NCI-H1694 (cell line): ENCODE data around the gene GRIK3.
"Not testable (repeated sequence)": the region's sequence is repeated elsewhere in the genome, so short reads cannot be mapped to it uniquely, and the experiment has no call there.

Experiments
- DNase-seq: peaks from one replicate; lab custom pipeline; 2025; lab: John Stamatoyannopoulos, UW

Gene GRIK3

DNA sequence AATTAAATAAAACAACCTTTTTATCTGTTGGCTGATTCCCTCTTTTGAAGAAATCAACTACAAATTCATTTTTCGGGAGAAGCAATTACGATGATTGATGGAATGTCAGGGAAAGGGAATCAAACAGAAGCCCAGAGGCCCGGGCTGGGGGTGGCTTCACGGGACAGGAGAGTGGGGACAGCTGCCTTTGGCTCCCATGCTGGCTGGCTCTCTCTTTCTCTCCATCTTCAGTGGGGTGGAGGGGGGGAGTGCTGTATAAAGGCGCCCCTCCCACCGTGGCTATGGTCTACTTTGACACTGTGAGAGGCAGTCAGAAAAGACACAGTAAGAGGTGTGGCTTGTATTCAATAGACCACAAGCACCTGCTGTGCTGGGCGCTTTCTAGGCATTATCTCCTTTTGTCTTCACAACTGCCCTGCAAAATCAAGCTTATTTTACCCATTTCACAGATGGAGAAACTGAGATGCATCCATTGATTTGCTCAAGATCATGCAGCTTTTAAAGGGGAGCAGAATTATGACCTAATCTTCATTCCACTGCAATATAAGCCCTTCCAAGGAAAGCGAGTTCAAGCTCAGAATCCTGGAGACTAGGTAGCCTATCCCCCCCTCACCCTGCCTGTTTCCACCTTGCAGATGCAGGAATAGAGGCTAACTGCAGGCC, 92.9 kb downstream of the GRIK3 start:
- DNase-seq, result no peak

DNA sequence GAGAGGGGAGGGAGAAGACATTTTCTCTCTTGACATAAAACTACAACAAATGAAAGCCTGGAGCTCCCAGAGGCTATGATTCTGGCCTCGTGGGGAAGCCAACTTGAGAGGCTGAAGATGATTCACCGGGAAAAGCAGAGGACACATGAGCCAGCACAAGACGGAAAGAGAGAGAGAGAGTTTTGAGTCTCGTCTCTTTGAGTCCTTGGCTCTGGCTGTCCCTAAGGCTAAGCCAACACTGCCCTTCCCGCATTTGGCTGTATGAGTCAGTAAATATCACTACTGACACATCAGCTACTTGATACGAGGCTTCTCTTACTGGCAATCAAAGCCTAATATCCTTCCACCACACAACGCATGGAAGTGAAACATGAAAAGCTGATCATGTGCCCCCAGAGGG, 95.5 kb downstream of the GRIK3 start:
- no peak for DNase-seq

DNA sequence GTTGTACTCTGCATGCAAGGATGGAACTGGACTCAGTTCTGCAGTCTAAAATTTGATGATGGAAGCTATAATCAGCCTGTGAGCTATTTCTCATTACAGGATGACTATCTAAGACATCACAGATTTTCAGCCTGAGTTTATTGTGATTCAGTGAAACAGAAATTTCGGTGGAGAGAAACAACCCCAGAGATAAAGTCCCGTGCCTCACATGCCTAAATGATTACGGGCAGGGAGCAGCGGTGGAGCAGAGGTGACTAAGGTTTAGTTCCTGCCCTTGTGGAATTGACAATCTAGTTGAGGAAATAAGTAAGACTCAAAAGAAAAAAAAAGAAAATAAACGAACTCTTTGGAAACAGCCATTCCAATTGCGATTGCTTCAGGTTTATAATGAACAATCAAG, 96.9 kb downstream of the GRIK3 start:
- DNase-seq, result no peak

DNA sequence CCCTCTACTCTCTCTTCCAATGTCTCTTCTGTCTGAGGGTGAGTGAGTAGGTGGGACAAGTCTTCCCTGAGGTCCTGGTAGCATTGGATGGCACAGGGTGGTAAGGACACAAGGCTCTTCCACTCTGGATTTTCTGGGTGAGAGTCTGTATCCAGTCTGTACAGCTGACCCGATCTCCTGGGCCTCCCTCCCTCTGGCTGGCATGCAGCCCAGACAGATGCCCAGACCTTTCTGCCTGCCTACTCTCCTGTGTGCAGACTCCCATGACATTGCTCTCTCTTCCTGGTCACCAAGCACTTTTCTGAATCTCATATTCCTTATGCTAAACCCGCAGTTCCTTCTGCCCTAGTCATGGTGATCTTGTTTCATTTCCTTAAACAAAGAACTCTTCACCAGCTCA, 100.3 kb downstream of the GRIK3 start:
- DNase-seq, result no peak

DNA sequence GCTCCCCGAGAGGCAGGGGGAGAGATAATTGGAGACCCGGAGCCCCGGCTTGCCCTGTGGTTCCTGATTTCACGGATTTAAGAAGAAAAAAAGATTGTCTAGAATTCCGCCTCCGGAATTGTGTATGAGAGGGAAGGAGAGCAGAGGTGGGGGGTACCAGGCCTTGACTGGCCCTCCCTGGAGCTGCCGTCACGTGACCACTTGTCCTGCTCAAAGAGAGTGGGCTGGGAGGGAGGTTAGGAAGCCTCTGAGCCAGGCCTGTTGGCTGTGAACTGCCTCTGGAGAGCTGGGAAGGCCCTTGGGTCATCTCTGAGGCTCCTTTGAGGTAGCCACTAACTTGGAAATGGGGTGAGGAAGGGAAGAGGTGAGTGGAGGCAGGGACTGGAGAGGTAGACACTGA, 106.5 kb downstream of the GRIK3 start:
- no peak for DNase-seq

DNA sequence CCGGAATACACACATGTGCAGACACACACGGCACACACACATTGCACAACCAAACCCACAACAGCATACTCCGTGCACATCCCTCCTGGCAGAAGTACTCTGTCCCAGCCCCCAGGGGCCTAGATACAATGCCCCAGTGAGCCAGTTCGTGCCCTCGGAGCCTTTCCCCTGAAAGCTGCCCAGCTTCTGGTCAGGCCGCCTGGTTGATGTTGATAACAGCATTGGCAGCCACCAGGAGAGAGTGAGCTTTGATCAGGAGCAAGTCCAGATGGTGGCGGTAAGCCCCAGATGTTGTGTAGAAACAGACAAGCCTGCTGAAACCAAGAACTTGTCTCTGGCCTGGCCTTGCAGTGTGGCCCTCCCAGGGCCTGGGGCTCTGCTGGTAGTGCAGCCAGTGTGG, 109.1 kb downstream of the GRIK3 start:
- no peak for DNase-seq

DNA sequence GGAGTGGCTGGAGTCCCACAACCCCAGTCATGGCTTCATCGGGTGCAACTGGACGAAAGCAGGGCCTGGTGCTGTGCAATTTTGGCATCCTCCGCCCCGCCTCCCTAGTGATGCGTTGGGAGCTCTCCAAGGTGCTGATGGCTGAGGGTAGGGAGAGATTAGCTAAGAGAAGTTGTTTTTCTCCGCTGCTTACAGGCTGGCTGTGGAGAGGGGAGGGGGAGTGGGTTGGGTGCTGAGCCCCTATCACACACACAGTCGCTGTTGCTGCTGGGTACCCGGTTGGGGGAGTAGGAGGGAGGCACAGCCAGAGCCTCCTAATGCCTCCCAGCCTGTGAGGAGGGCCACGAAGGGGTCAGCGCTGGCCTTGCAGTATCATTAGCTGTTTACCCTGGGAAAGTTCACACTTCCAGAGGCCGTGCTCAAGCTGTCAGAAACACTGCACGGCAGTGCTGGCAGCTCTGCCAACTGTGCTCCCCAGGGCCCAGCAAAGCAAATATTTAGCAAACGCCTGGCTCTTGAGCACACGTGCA, 110.0 kb downstream of the GRIK3 start:
- peak; percentile 23 for DNase-seq

DNA sequence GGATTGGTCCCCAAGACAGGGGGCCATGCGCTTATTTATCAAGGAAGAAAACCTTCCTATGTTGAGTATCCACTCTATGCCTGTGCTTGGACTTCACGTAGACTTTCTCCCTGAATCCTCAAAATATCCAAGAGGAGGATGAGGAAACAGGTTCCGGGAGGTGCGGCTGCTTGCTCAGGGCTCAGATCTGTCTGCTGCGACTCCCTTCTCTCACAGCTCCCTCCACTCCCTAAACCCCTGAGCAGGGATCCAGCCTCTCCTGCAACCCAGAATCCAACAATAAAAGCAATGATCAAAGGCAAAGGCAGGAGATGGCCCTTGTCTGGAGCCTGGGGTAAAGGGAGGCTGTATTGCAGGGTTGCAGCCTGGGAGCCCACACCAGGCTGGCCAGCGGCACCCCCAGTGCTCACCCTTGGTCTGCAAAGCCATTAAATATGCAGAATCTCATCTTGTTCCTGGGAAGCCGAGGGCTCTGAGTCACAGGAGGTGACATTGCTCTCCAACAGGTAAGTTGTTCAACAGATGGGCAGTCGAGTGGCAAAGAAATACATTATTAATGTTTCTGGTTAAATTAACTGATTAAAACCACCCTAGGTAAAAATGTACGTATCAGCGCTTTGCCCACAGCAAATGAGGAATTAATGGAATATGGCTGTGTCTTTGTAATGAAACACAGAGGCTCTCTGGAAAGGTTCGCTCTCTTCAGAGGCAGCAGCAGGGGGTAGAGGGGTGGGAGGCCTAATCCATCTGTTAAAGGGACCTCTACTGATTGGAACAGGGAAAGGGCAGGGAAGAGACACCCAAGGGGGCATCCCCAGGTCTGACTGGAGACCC, 111.5 kb downstream of the GRIK3 start:
- no peak for DNase-seq

DNA sequence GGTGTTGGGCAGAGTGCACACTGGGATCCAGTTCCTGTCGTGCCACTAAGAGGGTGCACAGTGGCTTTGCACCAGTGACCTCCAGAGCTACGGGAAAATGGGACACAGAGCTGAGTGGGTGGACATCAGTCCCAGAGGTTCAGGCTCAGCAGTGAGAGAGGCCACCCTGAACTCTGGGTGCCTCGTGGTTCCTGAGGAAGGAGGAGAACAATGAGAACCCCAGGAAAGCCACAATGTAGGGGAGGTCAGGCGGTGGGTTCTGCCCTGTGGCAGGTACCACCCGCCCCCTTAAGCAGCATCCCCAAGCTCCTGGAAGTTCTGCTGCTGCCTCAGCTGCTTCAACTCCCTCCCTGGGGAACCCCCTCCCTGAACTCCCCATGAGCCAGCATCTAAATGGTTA, 112.2 kb downstream of the GRIK3 start:
- no peak for DNase-seq

DNA sequence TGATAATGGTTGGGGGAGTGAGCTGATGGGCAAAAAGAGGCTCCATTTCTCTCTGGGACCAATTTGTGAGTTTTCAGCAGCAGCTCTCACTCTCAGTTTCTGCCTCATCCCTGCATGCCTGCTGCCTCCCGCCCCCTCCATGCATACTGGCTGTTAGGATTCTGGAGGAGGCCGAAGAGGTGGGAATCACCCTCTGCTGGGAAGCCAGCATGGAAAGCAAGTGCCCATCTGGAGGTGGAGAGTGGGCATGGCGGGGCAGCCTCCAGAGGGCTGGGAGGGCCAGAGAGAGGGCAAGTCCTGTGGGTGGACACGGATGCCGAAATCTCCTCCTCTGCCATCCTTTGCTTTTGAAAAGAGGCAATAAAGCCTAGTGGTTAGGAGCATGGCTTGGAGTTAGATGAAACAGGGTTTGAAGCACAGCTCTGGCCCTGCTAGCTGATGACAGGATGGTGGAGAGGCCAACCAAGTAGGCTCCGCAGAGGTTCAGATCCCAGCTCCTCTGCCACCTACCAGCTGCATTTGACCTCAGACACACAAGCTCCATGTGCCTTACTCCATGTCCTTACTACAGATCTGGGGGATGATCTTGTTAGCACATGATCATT, 113.4 kb downstream of the GRIK3 start:
- no peak for DNase-seq

DNA sequence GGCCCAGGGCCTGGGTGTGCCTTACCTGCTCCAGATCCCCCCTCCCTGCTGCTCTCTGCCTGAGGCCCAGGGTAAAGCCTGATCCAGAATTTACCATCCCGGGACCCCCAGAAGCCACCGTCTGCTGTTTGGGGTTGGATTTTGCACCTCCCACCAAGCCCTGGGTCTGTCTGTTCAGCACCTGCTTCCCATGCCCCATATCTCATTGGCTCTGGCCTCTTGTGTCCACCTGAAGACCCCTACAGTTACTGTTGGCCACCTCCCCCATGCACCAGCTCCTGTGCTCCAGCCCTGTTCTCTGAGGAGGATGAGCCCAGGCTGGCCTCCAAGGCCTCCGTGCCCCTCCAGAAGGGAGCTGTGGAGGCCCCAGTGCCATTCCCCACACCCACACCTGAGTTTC, 113.9 kb downstream of the GRIK3 start:
- DNase-seq, result no peak

DNA sequence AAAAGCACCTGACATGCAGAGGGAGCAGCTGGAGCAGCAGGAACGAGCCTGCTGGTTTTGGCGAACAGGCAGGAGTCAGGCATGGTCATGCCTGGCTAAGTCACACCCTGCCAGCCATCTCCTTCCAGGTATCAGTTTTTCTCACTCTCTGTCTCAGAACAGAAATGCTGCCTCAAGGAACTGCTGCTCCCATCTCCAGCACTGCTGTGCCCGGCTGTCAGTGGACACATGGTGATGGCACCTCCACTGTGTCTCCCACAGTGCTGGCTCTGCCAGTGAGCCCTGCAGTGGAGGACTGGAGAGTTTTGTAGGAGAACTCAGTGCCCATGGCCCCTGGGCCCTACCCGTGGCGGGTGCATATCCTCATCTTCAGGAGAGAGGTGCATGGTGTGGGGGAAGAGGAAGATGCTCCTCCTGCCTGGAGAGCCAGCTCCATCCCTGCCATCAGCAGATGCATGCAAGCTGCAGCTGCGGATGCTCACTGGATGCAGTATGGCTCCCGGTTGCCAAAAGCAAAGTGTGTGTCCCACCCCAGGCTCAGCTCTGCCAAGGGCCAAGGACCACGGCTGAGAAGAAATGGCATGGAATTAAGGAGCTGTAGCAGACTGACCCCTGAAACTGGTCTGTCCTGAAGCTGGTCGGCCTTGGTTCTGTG, 114.7 kb downstream of the GRIK3 start:
- no peak for DNase-seq

DNA sequence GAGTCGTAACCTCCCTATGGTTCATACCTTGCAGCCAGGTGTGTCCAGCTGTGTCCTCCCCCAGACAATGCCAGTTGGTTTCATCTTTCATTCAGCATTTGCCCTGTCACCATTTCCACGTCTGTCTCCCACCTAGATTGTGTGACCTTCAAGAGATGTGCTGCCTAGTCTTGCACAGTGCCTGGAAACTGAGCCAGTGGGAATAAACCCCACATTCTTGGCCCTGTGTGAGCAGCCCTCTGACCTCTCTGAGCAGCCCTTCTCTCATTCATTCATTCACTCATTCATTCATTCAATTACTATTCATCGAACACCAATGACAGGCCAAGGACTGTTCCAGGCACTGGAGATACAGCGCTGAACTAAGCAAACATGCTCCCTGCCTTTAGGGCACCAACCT, 115.7 kb downstream of the GRIK3 start:
- DNase-seq, result no peak

DNA sequence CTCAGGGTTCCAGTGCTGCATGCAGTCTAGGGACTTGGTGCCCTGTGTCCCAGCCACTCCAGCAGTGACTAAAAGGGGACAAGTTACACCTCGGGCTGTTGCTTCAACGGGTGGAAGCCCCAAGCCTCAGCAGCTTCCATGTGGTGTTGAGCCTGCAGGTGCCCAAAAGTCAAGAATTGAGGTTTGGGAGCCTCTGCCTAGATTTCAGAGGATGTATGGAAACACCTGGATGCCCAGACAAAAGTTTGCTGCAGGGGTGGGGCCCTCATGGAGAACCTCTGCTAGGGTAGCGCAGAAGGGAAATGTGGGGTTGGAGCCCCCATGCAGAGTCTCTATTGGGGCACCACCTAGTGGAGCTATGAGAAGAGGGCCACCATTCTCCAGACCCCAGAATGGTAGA, 117.8 kb downstream of the GRIK3 start:
- not testable (repeated sequence) for DNase-seq

DNA sequence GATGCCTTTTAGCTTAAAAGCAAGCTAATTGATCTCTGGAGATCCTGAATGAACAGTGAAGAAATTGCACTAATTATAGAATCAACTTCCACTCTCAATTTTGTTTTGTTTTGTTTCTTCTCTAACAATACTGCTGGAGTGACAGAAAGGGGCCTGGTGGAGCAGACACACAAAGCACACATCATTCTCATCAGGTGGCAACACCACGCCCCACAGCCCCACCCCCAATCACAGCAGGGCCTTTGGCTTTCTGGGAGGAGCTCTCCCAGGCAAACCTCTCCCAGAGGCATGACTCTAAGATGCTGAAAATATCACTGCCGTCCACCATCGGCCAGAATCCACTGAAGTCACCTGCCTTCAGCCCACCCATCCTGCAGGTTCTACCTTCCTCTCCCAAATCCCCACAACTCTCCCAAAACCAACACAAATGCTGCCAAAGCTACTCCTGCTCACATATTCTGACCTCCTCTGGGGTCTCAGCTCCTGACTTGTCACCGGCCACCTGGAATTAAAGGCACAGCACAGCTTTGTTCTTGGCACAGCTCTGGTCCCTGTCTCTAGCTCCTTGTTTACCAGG, 120.7 kb downstream of the GRIK3 start:
- no peak for DNase-seq

DNA sequence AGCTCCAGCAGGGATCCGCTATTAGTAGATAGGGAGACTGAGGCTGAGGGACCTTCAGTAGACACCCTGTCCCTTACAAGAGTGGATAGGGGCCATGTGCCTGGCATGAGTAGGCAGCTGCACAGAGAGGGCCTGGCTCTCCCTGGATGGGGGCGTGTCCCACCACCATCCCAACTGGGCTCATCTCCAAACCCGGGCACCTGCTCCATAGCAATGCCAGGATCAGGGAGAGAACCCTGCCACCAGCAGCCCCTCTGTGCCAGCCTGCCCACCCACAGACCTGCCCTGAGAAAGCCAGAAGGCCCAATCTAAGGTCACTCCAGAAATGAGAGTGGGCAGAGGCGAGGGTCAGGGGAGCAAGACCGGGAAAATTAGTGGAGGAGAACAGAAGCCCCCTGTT, 121.3 kb downstream of the GRIK3 start:
- peak; percentile 52 for DNase-seq

DNA sequence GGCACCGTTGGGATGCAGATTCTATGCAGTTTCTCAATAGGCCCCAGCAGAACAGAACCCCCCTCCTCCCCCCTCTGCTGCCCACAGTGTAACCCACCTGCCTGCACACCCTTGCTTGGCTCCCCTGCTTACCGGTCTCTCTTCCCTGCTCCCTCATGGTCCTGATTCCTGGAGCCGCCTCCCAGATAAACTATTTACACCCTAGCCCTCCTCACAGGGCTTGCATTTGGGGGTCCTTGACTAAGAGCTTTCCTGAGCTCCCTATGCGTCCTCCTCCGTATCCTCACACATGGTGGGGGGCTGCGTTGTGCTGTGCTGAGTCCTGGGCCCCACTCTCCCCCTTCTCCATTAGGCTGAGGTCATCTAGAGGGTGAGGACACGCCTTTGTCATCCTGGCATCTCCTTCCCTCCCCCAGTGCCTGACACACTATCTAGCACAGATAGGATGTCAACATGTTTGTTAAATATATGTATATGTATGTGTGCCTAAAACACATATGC, 121.9 kb downstream of the GRIK3 start:
- DNase-seq, result no peak

DNA sequence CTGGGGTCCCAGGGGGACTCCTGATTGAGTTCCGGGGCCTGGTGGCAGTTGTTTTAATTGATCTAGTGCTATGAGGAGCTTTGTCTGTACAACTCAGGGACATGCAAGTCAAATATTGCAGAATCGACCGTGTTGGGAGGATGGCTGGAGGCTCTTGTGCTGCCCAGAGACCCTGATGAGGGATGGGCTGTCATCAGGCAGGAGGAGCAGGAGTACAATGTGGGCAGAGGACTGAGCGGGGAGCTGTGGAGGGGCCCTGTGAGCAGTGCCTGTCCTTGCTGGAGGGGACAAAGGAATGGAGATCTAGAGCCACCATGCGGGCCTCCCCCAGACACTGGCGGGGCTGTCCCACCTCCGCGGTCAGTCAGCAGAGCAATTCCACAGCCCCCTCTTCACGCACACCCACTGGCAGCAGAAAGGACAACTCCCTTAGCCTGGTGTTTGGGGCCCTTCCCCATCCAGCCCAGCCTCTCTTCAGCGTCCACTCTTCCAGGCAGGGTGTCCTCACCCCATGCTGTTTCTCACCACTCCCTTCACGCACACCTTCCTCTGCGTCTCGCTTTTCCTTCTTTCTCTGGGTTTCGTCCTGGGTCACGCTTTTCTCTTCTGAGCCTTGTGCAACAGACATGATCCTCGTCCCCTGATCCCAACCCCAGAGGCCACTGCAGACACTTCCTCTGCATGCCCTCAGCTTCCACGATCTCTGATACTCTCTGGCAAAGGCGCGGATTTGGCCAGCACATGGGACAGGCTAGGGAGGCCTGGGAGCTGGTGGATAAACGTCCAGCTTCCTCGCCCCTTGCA, 122.6 kb downstream of the GRIK3 start:
- no peak for DNase-seq

DNA sequence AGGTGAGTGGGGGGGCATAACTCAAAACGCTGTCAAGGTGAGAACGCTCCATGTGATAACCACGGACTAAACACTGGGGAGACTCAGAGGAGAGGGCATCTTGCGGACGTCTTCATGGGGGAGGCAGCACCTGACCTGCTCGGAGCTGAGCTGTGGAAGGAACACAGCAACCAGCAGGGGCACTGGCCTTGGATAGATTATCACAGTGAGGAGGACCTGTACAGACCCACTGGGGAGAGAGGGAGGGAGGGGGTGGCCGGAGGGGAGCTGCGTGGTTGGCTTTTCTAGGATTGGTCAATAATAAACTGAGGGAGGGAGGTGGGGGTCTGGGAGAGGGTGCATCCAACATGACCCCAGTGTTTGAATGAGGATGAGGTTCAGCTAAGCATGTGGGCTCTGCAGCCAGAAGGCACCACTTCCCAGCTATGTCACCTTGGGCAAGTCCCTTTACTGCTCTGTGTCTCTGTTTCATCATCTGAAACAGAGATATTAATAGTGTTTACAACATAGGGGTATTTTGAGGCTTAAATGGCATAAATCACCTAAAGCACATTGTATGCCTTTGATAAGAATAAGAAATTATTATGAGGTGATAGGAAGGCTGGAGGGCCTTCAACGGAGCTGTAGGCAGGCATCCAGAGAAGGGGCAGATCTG, 123.3 kb downstream of the GRIK3 start:
- no peak for DNase-seq

DNA sequence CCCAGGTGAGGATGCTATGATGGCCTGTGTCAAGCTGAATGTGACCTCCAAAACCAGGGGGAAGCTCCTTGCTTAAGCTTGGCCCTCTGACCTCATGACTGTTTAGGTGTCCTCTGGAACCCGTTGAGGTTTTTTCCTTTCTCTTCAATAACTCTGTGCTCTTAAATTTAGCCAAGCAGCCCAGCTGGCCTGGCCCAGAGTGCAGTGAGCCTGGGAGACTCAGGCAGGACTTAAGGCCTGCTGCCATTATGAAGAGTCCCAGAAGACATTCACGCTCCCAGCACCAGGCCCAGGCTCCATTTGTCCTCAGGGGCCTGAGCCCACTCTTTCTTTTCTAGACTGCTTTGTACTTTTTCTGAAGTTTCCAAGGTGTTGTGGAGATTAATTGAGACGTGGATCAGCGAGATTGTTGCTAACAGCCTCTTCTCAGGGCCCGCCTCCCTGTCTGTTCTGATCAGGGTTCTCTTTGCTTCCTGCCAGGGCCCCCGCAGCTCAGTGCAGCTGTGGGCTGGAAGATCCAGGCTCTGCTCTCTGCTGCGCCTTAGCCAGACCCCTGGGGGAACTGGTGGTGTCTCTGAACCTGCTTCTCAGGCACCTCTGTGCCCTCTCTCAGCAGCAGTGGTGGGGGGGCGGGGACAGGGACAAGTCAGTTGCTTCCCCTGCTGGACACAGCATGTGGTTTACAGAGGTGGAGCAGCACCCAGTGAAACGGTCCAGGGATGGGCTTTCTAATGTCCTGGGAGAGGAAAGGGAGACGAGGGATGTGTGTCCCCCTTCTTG, 124.2 kb downstream of the GRIK3 start:
- DNase-seq, result no peak
